GM19324 (cell line): ENCODE measurements around the gene MYMK.

Experiments used
- ATAC-seq: cut with Tn5 transposase; IDR thresholded peaks from one replicate; pipeline ENCODE4 v1.9.1; 2021; ENCODE audit warnings: mild to moderate bottlenecking, moderate library complexity; ENCODE audit not compliant: unreplicated experiment, low FRiP score

The MYMK gene

GRCh38 chr9:133558191-133559126 is 33.7 kb upstream of the MYMK start:
- peak; percentile 37 for ATAC-seq

- ATAC-seq = no peak
These were observed 32.8 kb upstream of the MYMK start for GRCh38 chr9:133557581-133557980.

GRCh38 chr9:133556354-133556753 is 31.6 kb upstream of the MYMK start:
- no peak for ATAC-seq

- no peak for ATAC-seq
These were observed 30.0 kb upstream of the MYMK start for GRCh38 chr9:133554729-133555128.

- ATAC-seq = no peak
These were observed 29.4 kb upstream of the MYMK start for GRCh38 chr9:133553973-133554713.

- no peak for ATAC-seq
These were observed 28.4 kb upstream of the MYMK start for GRCh38 chr9:133553123-133553522.

- ATAC-seq = no peak
These were observed 27.5 kb upstream of the MYMK start for GRCh38 chr9:133552236-133552635.

GRCh38 chr9:133551446-133551845 is 26.7 kb upstream of the MYMK start:
- ATAC-seq = no peak

GRCh38 chr9:133547116-133547515 is 22.4 kb upstream of the MYMK start:
- ATAC-seq = no peak

- ATAC-seq = no peak
These were observed 21.5 kb upstream of the MYMK start for GRCh38 chr9:133546287-133546680.

- no peak for ATAC-seq
These were observed 20.9 kb upstream of the MYMK start for GRCh38 chr9:133545494-133546286.

GRCh38 chr9:133543772-133544467 is 19.2 kb upstream of the MYMK start:
- ATAC-seq = no peak

GRCh38 chr9:133542002-133542401 is 17.2 kb upstream of the MYMK start:
- no peak for ATAC-seq

GRCh38 chr9:133540698-133541025 is 15.9 kb upstream of the MYMK start:
- no peak for ATAC-seq

- ATAC-seq = no peak
These were observed 15.4 kb upstream of the MYMK start for GRCh38 chr9:133539991-133540697.

- no peak for ATAC-seq
These were observed 14.4 kb upstream of the MYMK start for GRCh38 chr9:133538851-133539833.

- no peak for ATAC-seq
These were observed 13.4 kb upstream of the MYMK start for GRCh38 chr9:133538176-133538575.

GRCh38 chr9:133537257-133537656 is 12.5 kb upstream of the MYMK start:
- no peak for ATAC-seq

GRCh38 chr9:133536536-133536935 is 11.8 kb upstream of the MYMK start:
- no peak for ATAC-seq
